ENCODE results near the gene NUDT9.
A peak's percentile ranks its signal among the peaks of the same experiment; 100 is the strongest.
"Not testable (repeated sequence)": the region's sequence is repeated elsewhere in the genome, so short reads cannot be mapped to it uniquely, and the experiment has no call there.

Gene NUDT9

DNA sequence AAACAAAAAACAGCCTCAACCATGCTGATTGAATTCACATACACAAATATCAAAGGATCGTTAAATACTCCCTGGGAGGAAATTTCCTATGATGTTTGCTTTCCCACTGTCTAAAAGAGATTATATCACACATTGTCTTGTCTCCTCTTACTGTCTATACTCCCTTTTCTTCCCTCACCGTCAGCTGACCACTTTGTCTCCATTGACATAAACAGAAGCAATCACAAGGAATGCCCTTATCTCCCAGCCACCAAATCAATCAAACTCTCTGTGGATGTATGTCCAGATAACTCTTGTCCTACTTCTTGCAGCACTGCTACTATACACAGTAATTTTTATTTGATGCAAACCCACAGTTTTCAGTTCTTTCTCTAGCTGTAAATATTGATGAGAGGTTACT is 12.2 kb upstream of the NUDT9 start:
- no peak for DNase-seq

DNA sequence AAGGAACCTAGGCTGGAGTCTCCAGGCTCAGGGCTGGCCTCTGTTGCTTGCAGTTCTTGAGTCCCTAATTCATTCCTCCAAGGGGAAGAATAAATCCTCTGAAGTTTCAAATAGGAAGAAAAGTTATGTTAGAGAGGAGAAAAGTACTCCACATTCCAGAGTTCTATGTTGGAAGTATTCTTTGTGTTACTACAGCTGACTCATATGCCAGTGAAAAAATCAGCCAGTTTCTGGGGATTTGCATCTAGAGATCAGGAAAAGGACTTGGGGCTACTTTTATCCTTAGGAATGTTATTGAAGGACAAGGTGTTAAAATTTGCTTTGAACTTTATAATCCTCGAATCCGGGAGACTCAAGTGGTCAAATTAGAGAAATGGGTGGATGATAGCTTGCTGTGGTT is 11.7 kb upstream of the NUDT9 start:
- DNase-seq, result no peak

DNA sequence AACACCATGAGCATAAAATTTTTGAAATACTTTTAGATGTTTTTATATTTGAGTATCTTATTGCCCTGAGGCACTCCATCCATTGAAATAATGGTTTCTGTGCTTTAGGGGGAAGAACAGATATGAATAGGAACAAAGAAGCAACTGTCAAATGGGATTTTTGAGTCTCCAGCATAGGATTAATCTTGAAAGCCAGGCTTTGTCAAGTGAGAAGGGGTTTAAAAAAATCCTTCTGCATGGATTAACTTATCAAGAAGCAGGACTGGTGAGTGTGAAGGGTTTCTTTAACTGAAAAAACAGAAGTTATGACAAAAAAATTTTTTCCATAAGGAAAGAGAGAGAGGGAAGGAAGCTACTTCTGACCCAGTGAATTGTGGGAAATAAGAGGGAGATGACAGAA is 7.6 kb upstream of the NUDT9 start:
- no peak for DNase-seq

DNA sequence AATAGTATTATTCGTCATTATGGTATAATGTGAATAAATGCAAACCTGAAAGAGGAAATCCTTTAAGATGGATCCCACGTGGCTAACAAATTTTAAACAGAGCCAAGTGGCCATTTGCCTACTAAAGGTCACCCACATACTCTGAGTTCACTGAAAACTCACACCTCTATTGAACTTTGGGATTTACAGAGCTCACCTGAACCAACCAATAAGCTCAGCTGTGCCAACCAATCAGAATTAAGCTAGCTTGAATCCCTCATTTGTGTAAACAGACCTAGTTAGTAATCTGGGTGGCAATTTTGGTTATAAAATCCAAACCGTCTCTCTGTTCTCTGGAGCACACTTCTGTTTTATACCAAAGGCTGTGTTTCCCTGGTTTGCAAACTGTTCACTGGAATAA is 5.4 kb upstream of the NUDT9 start:
- no peak for DNase-seq

DNA sequence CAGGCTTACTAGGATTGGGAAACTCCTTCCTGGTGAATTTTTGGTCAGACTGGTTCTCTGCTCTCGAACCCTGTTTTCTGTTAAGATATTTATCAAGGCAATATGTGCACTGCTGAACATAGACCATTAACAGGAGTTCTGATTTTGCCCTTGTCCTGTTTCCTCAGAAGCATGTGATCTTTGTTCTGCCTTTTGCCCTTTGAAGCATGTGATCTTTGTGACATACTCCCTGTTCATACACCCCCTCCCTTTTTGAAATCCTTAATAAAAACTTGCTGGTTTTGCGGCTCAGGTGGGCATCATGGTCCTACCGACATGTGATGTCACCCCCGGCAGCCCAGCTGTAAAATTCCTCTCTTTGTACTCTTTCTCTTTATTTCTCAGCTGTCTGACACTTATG is 4.0 kb upstream of the NUDT9 start:
- DNase-seq, result not testable (repeated sequence)

DNA sequence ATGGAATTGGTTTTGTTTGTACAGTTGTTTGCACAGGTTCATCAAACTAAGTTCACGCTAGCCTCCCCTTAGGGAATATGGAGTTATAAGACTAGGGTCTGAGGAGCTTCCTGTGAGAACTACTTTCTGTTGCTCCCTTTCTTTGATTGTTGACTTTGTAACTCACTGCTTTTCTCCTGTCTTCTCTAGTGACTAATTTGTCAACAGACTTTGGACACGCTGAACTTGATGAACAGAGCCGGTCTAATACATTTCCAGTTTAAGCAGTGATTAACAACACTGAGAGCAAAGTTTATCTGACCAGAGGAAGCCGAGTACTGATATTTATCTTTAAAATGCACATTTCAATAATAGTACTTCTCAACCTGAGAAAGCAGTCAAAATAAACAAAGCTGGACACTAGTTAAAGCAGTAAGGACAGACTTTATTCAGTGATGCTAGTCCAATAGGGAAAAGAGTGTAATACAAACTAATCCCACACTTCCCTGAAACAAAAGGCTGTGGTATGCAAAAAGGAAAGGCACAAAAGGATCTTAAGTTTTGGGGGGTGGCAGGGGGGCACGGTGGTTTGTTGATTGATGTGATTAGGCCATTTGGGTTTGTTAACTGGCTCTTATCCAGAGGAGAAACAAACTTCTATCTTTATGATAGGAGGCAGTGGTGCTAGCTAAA is 2.7 kb upstream of the NUDT9 start:
- DNase-seq, result no peak

DNA sequence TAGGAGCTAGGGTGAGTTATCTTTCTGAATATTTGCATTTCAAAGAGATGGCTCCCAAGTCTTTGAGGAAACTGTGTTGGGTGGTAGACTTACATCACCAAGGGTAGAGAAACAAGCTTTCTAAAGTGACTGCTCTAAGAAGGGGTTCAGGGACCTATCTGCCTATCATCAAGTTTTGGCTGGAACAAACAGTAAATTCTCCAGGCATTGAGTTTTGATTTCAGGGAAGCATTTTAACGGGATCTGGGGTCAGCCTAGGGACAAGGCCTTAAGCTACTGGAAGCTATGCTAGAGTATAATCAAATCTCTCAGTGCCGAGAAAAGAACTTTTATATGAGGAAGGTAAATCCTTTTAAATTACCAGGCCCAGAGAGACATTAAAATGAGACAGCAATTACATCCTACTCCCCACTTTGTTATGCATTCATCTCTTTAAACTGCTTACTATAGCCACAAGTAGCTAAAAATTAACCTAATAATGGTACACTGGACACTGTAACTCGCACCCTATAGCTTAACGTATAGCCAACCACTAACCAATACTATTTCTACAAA is 2.0 kb upstream of the NUDT9 start:
- DNase-seq, result no peak

DNA sequence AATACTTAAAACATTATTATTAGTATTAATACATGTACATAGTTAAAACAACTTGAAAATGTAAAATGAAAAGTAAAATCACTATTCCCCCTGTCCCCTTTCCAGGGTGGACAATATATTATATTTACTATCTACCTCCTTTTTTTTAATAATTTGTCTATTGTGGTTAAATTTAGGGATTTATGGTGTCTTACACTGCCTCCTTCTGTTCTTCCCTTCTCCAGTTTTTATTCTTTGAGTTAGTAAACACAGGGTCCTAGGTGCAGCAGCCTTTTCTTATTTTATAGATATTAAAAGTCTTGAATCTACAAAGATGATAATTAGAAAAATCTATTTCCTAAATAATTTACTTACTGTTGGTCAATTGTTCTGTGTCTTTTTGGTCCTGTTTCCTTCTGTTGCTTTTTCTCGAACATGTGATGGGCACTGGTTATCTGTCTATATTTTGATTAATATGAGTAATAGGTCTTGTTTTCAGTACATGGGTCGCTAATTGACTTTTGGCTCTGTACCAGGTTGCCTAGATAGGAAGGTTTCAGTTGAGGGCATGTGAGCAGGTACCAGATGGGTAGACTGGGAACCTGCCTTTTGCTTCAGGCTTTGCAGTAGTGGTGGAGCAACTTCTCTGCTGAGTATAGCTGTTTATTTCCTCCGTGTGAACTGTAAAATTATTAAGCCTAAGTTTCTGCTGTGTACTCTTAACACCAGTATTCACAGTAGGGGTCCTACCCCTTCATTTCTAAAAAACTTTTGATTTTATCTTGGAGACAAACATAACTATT is 1.1 kb downstream of the NUDT9 start:
- DNase-seq, result peak in 1 of 2 donors; percentile 6

DNA sequence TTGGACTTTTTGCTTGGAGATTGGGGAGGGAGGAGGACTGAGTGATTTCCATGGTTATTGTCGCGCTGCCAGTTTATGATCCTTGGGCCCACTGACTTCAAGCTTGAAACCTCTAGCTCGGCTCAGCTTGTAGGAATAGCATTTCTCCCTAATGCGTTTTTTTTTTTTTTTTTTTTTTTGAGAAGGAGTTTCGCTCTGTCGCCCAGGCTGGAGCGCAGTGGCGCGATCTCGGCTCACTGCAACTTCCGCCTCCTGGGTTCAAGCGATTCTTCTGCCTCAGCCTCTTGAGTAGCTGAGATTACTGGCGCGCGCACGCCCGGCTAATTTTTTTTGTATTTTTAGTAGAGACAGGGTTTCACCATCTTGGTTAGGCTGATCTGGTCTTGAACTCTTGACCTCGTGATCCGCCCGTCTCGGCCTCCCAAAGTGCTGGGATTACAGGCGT is 1.7 kb downstream of the NUDT9 start:
- not testable (repeated sequence) for DNase-seq

DNA sequence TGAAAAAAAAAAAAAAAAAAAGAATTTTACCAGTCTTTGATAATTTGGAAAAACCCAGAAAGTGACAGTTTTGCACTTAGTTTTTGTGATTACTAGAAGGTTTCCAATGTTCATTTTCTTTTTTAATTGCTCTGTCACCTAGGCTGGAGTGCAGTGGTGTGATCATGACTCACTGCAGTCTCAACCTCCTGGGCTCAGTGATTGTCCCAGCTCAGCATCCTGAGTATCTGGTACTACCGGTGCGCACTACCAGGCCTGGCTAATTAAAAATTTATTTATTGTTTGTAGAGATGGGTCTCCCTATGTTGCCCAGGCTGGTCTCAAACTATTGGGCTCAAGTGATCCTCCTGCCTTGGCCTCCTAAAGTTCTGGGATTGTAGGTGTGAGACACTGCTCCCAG is 3.3 kb downstream of the NUDT9 start:
- no peak for DNase-seq

DNA sequence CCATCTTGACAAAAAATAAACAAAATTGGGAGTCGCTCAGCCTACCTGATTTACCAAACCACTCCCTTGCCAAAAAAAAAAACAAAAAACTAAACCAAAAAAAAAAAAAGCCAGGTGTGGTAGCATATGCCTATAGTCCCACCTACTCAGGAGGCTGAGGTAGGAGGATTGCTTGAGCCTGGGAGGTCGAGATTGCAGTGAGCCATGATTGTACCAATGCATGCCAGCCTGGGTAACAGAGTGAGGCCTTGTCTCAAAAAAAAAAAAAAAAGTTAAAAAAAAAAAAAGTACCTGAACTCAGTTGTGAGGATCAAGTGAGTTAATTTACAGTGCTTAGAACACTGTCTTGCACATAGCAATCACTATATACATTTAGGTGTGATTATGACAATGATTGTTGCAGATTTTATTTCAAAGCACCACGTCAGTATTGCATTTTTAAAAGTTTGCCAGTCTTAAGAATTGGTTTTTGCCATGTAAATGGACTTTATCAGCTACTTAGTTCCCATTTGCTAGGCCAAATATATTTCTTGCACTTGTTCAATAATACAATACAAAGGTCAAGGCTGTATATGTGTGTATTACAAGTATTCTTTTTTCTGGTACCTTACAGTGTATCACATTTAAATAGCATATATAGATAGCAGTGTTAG is 4.6 kb downstream of the NUDT9 start:
- no peak for DNase-seq

DNA sequence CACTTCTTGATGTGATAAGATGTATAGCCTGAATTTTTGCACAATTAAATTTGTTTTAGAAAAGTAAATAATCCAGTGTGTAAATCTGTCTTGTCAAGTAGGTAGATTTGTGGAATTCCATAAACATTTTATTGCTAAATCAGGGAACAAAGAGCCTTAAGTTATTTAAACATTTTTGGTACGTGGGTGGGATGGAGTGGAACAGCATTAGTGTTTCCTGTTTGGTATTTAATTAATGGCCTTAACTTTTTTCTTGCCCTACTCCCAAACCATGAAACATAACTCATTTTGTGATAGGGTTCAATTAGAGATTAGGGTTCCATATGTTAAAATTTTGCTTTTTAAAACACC is 5.1 kb downstream of the NUDT9 start:
- DNase-seq, result no peak

DNA sequence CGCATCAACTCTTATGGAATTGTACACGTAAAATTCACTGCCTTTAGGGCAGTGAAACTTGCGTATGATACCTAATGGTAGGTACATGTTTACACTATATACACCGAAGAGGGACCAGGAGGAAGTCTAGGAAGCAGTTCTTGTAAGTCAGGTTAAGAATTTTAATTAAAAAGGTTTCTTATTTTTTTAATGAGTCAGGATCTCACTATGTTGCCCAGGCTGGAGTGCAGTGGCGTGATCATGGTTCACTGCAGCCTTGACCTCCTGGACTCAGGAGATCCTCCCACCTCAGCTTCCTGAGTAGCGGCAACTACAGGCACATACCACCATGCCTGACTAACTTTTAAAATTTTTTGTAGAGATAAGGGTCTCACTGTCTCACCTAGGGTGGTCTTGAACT is 6.6 kb downstream of the NUDT9 start:
- no peak for DNase-seq

DNA sequence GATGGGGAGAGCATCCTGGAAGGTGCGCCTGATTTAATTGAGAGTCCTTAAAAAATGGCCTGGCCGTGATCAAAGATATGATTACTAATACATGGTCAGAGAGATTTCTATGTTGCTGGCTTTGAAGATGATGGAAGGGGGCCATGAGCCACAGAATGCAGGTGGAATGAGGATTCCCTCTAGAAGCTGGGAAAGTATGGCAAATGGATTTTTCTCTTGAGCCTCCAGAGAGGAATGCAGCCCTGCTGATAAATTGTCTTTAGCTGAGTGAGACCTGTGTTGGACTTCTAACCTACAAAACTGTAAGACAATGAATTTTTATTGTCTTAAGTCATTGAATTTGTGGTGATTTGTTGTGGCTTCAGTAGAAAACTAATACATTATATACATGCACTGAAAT is 7.7 kb downstream of the NUDT9 start:
- DNase-seq, result no peak

DNA sequence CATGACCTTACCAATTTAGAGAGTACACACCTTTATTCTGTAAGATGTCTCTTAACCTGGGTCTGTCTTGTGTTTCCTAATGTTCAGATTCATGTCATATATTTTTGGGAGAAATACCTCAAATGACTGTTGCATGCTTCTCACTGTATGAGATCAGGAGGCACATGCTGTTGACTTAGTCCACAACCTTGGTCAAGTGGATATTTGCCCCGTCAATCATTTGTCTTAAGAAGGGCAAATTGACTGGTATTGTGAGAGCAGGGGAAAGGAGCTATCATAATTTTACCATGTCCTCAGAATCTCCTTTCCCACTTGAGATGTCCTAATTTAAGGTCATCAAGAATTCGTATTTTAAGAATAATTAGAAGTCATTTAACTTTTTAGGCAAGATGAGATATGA is 11.0 kb downstream of the NUDT9 start:
- DNase-seq, result no peak

DNA sequence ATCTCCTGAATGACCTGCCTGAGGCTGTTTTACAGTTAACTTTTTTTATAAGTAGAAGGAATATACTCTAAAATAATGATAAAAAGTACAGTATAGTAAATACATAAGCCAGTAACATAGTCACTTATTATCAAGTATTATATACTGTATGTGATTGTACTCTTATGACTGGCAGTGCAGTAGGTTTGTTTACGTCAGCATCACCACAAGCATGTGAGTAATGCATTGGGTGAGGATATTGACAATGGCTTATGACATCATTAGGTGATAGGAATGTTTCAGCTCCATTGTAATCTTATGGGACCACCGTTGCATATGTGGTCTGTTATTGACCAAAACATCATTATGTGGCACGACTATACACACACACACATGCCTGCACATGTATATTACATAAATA is 20.5 kb downstream of the NUDT9 start:
- DNase-seq, result no peak

DNA sequence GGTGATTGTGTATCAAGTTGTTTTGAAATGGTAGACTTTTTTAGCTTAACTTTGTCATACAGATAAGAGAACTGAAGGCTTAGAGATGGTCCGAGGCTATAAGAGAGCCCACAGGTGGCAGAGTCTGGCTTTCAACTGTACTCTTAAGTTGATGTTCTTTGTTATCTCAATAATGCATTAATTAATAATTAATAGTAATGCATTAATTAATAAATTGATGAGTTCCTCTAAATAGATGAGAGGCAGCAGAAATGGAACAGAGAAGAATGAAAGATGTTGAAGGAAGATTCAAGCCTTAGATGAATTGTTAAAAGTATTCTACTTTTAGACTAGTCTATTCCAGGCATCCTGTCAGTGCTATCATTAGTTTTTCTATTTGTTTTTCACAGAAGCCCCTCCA is 22.4 kb downstream of the NUDT9 start:
- no peak for DNase-seq

DNA sequence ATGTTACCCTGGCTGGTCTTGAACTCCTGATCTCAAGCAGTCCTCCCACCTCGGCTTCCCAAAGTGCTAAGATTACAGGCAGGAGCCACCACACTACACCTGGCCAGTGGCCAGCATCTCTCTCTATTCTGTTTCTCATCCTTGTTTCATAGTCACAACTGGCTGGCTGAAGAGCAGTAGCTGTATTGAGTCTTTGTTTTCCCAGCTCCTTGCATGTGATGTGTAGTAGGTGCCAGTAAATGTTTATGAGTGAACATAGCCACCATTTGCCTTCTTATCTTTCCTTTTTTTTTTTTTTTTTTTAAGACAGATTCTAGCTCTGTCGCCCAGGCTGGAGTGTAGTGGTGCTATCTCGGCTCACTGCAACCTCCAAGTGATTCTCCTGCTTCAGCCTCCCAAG is 23.6 kb downstream of the NUDT9 start:
- no peak for DNase-seq

DNA sequence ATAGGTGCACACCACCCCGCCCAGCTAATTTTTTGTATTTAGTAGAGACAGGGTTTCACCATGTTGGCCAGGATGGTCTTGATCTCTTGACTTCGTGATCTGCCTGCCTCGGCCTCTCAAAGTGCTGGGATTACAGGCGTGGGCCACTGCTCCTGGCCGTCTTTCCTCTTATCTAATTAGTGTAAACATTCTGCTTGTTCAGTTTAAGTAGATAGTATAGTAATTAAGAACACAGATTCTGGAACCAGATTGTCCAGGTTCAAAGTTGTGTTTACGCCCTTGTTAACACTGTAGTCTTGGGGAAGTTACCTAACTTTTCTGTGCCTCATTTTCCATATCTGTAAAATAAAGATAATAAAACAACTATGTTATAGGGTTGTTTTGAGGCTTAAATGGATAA is 24.0 kb downstream of the NUDT9 start:
- DNase-seq, result not testable (repeated sequence)

DNA sequence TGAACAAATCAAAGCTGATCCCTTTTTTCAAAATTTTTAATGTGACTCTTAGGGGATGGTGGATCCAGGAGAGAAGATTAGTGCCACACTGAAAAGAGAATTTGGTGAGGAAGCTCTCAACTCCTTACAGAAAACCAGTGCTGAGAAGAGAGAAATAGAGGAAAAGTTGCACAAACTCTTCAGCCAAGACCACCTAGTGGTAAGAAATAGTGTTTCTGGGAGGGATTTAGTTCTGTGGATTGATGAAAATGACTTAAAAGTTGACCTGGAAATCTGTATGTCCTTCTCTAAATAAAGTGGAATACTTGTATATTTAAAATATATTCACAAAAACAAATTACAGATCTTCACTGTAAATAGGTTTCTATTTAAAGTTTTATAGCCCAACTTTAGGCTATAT is 29.2 kb downstream of the NUDT9 start:
- no peak for DNase-seq

DNA sequence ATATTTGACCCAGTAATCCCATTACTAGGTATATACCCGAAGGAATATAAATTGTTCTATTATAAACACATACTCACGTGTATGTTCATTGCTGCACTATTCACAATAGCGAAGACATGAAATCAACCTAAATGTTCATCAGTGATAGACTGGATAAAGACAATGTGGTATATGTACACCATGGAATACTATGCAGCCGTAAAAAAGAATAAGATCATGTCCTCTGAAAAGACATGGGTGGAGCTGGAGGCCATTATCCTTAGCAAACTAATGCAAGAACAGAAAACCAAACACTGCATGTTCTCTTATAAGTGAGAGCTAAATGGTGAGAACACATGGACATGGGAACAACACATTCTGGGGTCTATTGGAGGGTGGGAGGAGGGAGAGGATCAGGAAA is 36.5 kb downstream of the NUDT9 start:
- DNase-seq, result no peak

DNA sequence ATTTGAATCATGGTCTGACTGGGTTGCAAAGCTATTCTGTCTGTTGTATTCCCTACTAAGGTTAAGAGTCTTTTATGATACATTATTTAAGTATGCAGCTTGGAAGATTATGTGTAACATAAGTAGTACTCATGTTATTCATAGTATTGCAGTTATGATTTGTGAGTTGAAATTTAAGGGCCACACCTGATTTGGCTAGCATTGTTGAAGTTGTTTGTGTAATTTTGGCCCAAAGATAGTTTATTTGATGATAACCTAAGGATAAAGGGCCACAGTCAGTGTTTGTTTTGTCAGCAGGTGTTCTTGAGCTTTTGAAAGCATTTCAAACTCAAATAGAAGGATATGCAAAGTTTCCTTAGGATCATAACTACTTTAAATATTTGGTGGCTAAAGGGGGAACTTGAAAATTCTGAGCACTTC is 38.9 kb downstream of the NUDT9 start:
- no peak for DNase-seq

DNA sequence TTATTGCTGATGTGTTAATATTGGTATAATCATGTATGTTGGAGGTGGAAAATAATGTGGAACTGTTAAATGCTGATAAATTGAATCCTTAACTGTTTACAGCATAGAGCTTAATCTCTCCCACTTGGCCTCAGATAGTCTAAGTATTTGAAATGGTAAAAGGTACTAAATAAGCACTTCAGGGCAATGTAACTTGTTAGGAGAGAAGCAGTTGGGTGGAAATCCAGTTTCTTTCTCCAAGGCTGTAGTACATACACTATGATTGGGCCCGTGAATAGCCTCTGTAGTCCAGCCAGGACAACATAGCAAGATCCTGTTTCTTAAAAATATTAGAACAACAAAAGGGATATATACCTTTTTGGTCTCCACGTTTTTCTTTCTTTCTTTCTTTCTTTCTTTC is 39.7 kb downstream of the NUDT9 start:
- DNase-seq, result no peak
